H54 (cell line): ENCODE results near the gene BIN2.
A peak's percentile ranks its signal among the peaks of the same experiment; 100 is the strongest.

Experiments
- DNase-seq: peaks from one replicate; pipeline ENCODE4 v3.0.0; 2011; ENCODE audit warnings: low spot score, mixed read lengths; ENCODE audit not compliant: insufficient read length
- FAIRE-seq: peaks from 3 replicates; lab custom pipeline; 2011; peaks lifted over from hg19 to GRCh38; lab: Jason Lieb, UNC
- POLR2A ChIP-seq: IDR thresholded peaks from 2 replicates; pipeline ENCODE4 v1.6.1; 2011; ENCODE audit warnings: low read depth, mild to moderate bottlenecking, low read length

BIN2 gene

DNA sequence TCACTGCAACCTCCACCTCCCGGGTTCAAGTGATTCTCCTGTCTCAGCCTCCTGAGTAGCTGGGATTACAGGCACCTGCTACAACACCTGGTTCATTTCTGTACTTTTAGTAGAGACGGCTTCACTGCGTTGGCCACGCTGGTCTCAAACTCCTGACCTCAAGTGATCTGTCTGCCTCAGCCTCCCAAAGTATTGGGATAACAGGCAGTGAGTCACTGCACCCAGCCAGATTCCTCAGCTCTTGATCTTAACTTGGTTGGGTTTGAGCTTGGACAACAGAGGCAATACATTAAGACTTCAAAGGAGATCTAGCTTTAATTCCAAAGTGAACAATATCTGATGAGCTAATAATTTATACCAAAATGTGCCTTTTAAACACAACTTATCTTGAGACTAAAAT lies 79.7 kb downstream of the BIN2 start:
- no peak for TF ChIP-seq POLR2A
- DNase-seq (no peak), FAIRE-seq (no peak)

DNA sequence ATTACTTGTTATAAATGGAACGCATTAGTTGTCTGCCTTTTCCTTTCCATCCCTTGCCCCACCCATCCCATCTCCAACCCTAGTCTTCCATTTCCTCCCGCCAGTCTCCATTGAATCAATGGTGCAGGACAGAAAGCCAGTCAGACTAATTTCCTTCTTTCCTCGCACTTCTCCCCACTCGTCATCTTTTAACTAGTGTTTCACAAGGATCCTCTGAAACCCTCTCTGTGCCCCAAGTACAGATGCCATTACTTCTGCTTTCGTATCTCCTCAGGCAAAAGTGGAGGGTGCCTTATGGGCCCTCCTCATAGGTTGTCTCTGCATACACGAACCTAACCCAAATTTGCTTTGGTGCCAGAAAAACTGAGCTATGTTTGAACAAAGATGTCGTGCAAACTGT lies 81.1 kb downstream of the BIN2 start:
- FAIRE-seq = no peak
- no peak for DNase-seq
- TF ChIP-seq POLR2A = no peak

DNA sequence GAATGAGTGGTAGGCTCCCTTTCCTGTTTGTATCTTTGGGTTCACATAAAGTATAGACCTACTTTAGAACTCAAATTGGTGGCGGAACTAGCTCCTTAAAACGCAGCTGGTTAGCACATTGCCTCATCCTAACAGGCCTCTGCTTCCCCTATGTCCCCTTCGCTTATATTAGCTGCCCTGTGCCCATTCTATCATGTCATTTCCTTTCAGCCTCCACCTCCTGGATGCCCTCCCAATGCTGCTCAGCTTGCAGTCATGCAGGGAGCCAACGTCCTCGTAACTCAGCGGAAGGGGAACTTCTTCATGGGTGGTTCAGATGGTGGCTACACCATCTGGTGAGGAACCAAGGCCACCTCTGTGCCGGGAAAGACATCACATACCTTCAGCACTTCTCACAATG lies 81.9 kb downstream of the BIN2 start:
- DNase-seq (no peak), FAIRE-seq (no peak)
- no peak for TF ChIP-seq POLR2A

DNA sequence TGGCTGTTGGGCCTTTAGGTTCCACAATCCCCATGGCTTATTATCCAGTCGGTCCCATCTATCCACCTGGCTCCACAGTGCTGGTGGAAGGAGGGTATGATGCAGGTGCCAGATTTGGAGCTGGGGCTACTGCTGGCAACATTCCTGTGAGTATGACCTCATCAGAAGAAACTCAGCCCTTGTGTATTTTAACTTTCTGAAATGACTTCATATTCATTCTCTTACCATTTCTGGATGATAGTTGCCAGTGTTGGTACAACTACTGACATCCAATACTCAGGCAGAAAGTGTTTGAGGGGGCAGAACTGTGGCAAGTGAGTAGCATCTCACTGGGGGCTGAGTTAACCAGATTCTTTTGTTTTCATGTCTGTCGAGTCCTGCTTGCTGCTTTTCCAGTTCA lies 83.0 kb downstream of the BIN2 start:
- no peak for TF ChIP-seq POLR2A
- FAIRE-seq (no peak), DNase-seq (no peak)

DNA sequence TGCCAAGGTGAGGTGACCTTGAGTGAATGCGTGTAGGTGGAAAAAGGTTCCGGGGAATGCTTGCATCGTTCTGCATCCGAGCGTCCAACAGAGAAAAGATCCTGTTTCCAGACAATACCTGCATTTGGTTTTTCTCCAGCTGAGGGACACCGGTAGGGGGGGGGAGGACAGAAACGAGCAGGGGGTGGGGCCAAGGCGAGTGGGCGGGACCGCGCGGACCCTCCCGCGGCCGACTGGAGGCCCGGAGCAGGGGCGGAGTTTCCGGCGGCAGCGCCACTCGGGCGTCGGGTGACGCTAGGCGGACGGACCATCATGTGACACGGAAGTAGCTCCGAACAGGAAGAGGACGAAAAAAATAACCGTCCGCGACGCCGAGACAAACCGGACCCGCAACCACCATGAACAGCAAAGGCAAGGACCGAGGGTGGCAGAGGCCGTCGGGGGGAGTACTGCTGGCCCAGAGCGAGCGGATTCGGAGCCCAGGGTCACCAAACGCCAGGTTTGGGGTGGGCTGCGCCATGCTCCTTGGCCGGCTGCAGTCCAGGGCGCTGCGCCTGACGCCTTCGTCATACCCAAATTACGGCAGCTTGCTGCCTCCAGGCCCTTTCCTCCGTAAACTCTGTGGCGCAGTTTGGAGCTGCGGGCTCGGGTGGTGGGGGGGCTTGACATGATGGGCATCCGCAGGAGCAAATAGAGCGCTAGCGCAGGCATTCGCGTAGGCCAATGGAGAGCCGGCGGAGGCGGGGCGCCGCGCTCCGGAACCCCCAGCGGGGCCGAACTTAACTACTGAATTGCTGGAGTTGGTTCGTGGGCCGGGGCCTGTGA lies 85.3 kb downstream of the BIN2 start, which contains the start of gene DAZAP2:
Gene DAZAP2, plus strand, starts transcription at position 317 of the 825 bp plus-strand sequence. Its CDS starts 82 bp downstream, at position 399.
- TF ChIP-seq POLR2A = peak; percentile 42; the same call in 1 of the 2 replicates
- DNase-seq (peak; percentile 94), FAIRE-seq (peak; percentile 65)

DNA sequence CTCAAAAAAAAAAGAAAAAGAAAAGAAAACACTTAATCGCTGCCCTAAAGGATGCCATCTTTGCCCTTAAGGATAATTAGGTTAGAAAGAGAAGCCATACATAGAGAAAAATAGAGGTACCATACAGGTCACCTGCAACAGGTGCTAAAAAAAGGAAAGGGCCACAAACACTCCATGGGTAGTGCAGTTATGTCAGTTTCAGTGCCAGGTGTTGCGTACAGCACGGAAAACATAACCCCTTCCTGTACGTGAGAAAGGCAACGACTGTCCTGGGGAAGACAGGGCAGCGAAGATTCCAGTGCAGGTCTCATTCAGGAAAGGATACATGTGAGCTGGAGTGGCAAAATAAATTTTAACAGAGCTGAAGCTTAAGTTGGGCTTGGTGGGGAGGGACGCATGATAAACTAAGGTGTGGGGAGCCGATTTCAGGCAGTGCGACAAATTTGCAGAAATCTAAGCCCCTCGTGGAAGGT lies 85.9 kb downstream of the BIN2 start:
- FAIRE-seq (no peak), DNase-seq (no peak)
- TF ChIP-seq POLR2A = no peak

DNA sequence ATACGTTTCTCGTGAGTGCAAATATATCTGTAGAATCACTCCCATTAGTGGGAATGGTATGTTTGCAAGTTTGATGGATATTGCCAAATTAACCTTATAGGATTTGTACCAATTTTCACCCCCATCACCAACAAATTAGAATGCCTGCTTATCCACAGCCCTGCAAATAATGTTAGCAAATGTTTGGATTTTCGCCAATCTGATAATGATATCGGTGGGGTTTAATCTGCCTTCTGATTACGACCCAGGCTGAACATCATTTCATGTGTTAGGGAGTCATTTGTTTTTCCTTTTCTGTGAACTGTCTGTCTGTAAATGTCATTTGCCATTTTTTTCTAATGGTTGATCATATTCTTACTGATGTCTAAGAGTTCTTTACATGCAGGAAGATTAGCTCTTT lies 89.4 kb downstream of the BIN2 start:
- DNase-seq = no peak
- no peak for FAIRE-seq
- no peak for TF ChIP-seq POLR2A

DNA sequence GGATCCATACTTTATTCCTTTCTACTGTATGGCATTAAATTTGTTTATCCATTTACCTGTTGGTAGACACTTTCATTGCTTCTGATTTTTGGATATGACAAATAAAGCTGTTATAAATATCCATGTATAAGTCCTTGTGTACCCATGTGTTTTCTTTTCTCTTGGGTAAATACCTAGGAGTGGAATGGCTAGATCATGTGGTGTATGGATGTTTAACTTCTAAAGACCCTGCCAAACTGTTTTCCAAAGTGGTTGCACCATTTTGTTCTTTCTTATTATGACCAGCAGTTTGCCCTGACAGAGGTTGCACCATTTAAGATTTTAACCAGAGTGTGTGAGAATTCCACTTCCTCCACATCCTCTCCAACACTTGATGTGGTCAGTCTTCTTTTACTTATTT lies 91.3 kb downstream of the BIN2 start:
- DNase-seq = no peak
- TF ChIP-seq POLR2A = no peak
- no peak for FAIRE-seq
